ENCODE data around the gene CSF2. TPM values are rescaled to one million over a fixed set of nuclear protein-coding genes. Genes with fewer than 3 reads are reported as not detected.

CSF2 gene
- total RNA-seq, 2 donors from 2014 or later, result not detected

DNA sequence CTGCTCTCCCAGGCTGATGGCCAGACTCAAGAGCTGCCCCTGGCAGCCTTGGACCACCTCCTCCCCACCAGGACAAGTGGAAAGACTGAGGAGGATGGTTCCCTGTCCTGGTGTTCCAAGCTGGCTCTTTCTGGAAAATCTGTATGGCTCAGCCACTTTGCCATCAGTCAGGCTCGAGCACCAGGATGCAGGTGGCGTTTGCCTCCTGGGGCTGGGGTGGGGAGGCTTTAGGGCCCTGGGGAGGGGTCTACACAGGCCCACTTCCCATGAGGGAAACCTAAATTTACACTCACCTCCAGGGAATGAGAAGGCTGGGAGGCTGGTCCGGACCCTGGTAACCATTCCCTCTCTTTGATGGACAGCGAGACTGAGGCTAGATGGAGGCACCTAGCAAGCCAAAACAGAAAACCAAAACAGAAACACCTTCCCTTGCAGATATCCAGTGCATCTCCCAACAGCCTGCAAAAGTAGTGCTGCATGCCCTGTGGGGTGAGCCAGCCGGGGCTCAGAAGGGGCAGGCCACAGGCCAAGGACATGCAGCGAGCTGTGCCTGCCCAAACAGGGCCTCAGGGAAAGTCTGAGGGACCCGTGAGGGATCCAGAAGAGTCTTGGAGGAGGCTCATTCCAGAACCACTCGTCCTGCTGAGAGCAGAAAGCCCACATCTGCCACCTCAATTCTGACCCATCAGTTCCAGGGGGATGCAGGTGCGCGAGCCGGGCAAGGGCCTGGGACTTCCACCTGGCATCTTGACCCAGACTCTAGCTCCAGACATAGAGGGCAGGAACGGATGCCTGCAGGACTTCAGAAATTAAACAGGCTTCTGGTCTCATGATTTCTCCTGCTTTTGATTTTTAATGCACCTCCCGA lies 5.4 kb upstream of the CSF2 start:
- no peaks in the 10 kb centered on the region for H3K27me3 ChIP-seq
- no peaks in the 10 kb centered on the region for H3K9me3 ChIP-seq
- TF ChIP-seq, protein P1, sequence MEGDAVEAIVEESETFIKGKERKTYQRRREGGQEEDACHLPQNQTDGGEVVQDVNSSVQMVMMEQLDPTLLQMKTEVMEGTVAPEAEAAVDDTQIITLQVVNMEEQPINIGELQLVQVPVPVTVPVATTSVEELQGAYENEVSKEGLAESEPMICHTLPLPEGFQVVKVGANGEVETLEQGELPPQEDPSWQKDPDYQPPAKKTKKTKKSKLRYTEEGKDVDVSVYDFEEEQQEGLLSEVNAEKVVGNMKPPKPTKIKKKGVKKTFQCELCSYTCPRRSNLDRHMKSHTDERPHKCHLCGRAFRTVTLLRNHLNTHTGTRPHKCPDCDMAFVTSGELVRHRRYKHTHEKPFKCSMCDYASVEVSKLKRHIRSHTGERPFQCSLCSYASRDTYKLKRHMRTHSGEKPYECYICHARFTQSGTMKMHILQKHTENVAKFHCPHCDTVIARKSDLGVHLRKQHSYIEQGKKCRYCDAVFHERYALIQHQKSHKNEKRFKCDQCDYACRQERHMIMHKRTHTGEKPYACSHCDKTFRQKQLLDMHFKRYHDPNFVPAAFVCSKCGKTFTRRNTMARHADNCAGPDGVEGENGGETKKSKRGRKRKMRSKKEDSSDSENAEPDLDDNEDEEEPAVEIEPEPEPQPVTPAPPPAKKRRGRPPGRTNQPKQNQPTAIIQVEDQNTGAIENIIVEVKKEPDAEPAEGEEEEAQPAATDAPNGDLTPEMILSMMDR (IDR thresholded peaks at IDR 0.05), result no peak
- no peaks in the 10 kb centered on the region for H3K4me1 ChIP-seq
- no peak for DNase-seq (ENCODE audit: low spot score)
- no peaks in the 10 kb centered on the region for H3K36me3 ChIP-seq
- no peak overlapping the region for H3K4me3 ChIP-seq
- no peak overlapping the region for H3K27ac ChIP-seq

DNA sequence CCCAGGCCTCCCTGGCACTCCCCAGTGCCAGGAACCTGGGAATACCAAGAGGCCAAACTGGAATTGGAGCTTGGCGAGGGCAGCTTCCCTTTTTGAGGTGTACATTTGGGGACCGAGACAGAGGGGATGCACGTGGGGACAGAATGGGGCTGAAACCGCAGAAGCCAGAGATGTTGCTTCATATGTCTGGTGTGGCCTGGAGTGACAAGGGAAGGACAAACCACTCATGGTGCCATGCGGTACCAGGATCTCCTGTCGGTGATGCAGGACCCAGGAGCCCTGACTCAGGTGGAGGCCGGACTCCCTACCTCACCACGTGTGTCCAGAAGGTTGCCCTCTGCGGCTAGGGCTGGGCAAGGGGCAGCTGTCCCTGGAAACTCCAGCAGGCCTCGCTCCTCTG lies 4.0 kb upstream of the CSF2 start:
- TF ChIP-seq, protein P1 (IDR thresholded peaks at IDR 0.05), result no peak
- no peaks in the 10 kb centered on the region for H3K9me3 ChIP-seq

DNA sequence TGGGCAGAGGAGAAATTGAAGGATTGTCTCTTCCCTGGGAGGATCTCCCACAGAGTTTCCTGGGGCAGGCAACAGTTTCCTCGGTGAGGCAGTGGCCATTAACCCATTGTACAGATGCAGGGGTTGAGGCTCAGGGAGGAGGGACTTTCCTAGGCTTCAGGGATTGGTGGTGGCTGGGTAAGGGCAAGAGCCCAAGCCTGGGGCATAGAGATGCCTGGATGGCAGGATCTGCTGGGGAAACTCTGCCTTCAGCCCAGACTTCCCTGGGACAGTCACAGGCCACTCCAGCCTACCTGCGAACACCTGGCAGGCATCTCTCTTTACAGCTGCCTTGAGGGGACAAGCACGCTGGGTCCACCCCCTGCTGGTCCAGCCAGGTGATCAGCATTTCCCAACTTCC lies 3.6 kb upstream of the CSF2 start:
- Histone ChIP-seq H3K4me3 (no peak overlapping the region), H3K27me3 (no peaks in the 10 kb centered on the region), H3K36me3 (no peaks in the 10 kb centered on the region), H3K27ac (no peak overlapping the region), H3K9me3 (no peaks in the 10 kb centered on the region), H3K4me1 (no peaks in the 10 kb centered on the region)
- TF ChIP-seq, protein P1 (IDR thresholded peaks at IDR 0.05), result no peak
- no peak for DNase-seq (ENCODE audit: low spot score)

More for the DNA sequence above, 4.0 kb upstream of the CSF2 start:
- no peaks in the 10 kb centered on the region for H3K4me1 ChIP-seq
- no peak for DNase-seq (ENCODE audit: low spot score)
- H3K4me3 ChIP-seq, result no peak overlapping the region
- H3K36me3 ChIP-seq, result no peaks in the 10 kb centered on the region
- H3K27ac ChIP-seq, result no peak overlapping the region
- H3K27me3 ChIP-seq, result no peaks in the 10 kb centered on the region

GRCh38 chr5:132070460-132071337 lies 2.9 kb upstream of the CSF2 start:
- Histone ChIP-seq H3K4me1 (no peaks in the 10 kb centered on the region), H3K27ac (no peak overlapping the region), H3K27me3 (no peaks in the 10 kb centered on the region), H3K9me3 (no peaks in the 10 kb centered on the region), H3K36me3 (no peaks in the 10 kb centered on the region), H3K4me3 (no peak overlapping the region)
- DNase-seq (ENCODE audit: low spot score), result no peak
- TF ChIP-seq, protein P1 (IDR thresholded peaks at IDR 0.05), result no peak

- Histone ChIP-seq H3K27me3 (no peaks in the 10 kb centered on the region), H3K27ac (no peak overlapping the region), H3K4me1 (no peaks in the 10 kb centered on the region), H3K36me3 (no peaks in the 10 kb centered on the region), H3K9me3 (no peaks in the 10 kb centered on the region), H3K4me3 (no peak overlapping the region)
- no peak for DNase-seq (ENCODE audit: low spot score)
- TF ChIP-seq, protein P1 (IDR thresholded peaks at IDR 0.05), result no peak
Measured at GRCh38 chr5:132071338-132071707, 2.3 kb upstream of the CSF2 start.
